DND-41 (cell line): ENCODE results near the gene PIK3AP1.

Source experiments
- CTCF ChIP-seq: IDR thresholded peaks from 2 replicates; pipeline ENCODE4 v1.5.1; 2012; ENCODE audit warnings: borderline replicate concordance, low read length, moderate library complexity, mild to moderate bottlenecking; ENCODE audit not compliant: poor library complexity, severe bottlenecking; ENCODE audit errors: extremely low read depth
- EZH2 ChIP-seq: IDR thresholded peaks from 3 replicates; pipeline ENCODE4 v1.6.1; 2012; ENCODE audit warnings: borderline replicate concordance, low read depth, mild to moderate bottlenecking, moderate library complexity, low read length, inconsistent platforms; ENCODE audit not compliant: severe bottlenecking

- TF ChIP-seq CTCF (no peak), EZH2 (no peak)
Measured at GRCh38 chr10:96676272-96677112, 43.8 kb downstream of the PIK3AP1 start.
